Calu3 (cell line): ENCODE results near the gene MED15. TPM values are rescaled to one million over a fixed set of nuclear protein-coding genes. Genes with fewer than 3 reads are reported as not detected.

Source experiments
- BruUV-seq: library from RNA; stranded (reverse); fragments of 400-500 nt; replicated peaks from 2 replicates; lab custom pipeline; 2021; lab: Mats Ljungman, UMichigan
- CTCF ChIA-PET: fragments of 300-600 bp; sonication (Branson Sonifier 250); formaldehyde crosslinking; loops from one replicate; lab custom pipeline; 2022; ENCODE audit warnings: antibody characterized with exemption; lab: Charles Lee
- DNase-seq: peaks from one replicate; pipeline ENCODE4 v3.0.0; 2022
- H3K27ac Mint-ChIP-seq: one replicate; pipeline ENCODE4 v1.8.0; 2022; ENCODE audit warnings: mixed read lengths; ENCODE audit not compliant: unreplicated experiment
- H3K27me3 Mint-ChIP-seq: one replicate; pipeline ENCODE4 v1.8.0; 2022; ENCODE audit warnings: mixed read lengths; ENCODE audit not compliant: unreplicated experiment
- H3K36me3 Mint-ChIP-seq: one replicate; pipeline ENCODE4 v1.8.0; 2022; ENCODE audit warnings: mild to moderate bottlenecking, moderate library complexity, mixed read lengths; ENCODE audit not compliant: insufficient read depth, unreplicated experiment
- H3K4me1 Mint-ChIP-seq: one replicate; pipeline ENCODE4 v1.8.0; 2022; ENCODE audit warnings: mild to moderate bottlenecking, low read depth, mixed read lengths; ENCODE audit not compliant: unreplicated experiment
- H3K4me3 Mint-ChIP-seq: one replicate; pipeline ENCODE4 v1.8.0; 2022; ENCODE audit warnings: mild to moderate bottlenecking, low read depth, moderate library complexity, mixed read lengths; ENCODE audit not compliant: unreplicated experiment
- H3K9me3 Mint-ChIP-seq: one replicate; pipeline ENCODE4 v1.8.0; 2022; ENCODE audit warnings: low read depth, mixed read lengths; ENCODE audit not compliant: unreplicated experiment
- CTCF ChIP-seq: fragments of 200-600 bp; IDR thresholded peaks from one replicate; pipeline ENCODE4 v1.8.0; 2022; ENCODE audit warnings: antibody characterized with exemption; ENCODE audit not compliant: unreplicated experiment
- intact Hi-C: fragments of 100-400 bp; cut with micrococcal nuclease; formaldehyde crosslinking; loops from one replicate; pipeline ENCODE4 v1.10.0; 2022; ENCODE audit not compliant: unreplicated experiment
- total RNA-seq: library from RNA; stranded (reverse); gene quantifications from 2 replicates; pipeline ENCODE4 v1.2.3, GENCODE V29; 2022

The MED15 gene
- total RNA-seq, 1 experiment from 2014 or later: 144 TPM

- TF ChIP-seq CTCF: no peak
- H3K27me3 Mint-ChIP-seq: no peaks in the 10 kb centered on the region
- H3K4me3 Mint-ChIP-seq: no peak overlapping the region
- intact Hi-C loops: no loop called here
- no peak overlapping the region for H3K27ac Mint-ChIP-seq
- no peaks in the 10 kb centered on the region for H3K9me3 Mint-ChIP-seq
- no peak for DNase-seq
- no peaks in the 10 kb centered on the region for H3K4me1 Mint-ChIP-seq
- H3K36me3 Mint-ChIP-seq: peaks cover 53% of the 10 kb centered on the region
- CTCF ChIA-PET: no interaction called here
- no TSS peak for BruUV-seq
Measured at GRCh38 chr22:20576445-20576816, 69.0 kb downstream of the MED15 start.

GRCh38 chr22:20577045-20577444 lies 69.6 kb downstream of the MED15 start:
- Mint-ChIP-seq H3K27ac (no peak overlapping the region), H3K4me3 (no peak overlapping the region), H3K36me3 (peaks cover 53% of the 10 kb centered on the region), H3K27me3 (no peaks in the 10 kb centered on the region), H3K9me3 (no peaks in the 10 kb centered on the region), H3K4me1 (no peaks in the 10 kb centered on the region)
- intact Hi-C loops: no loop called here
- no TSS peak for BruUV-seq
- TF ChIP-seq CTCF: no peak
- no peak for DNase-seq
- CTCF ChIA-PET: no interaction called here

GRCh38 chr22:20577549-20577975 lies 70.2 kb downstream of the MED15 start:
- no peak overlapping the region for H3K4me3 Mint-ChIP-seq
- no peaks in the 10 kb centered on the region for H3K4me1 Mint-ChIP-seq
- DNase-seq: no peak
- no peaks in the 10 kb centered on the region for H3K9me3 Mint-ChIP-seq
- intact Hi-C loops: no loop called here
- no peak overlapping the region for H3K27ac Mint-ChIP-seq
- BruUV-seq: no TSS peak
- no peak for TF ChIP-seq CTCF
- H3K27me3 Mint-ChIP-seq: no peaks in the 10 kb centered on the region
- H3K36me3 Mint-ChIP-seq: peaks cover 52% of the 10 kb centered on the region
- CTCF ChIA-PET: no interaction called here

- no peaks in the 10 kb centered on the region for H3K4me1 Mint-ChIP-seq
- no peak overlapping the region for H3K4me3 Mint-ChIP-seq
- intact Hi-C loops: no loop called here
- DNase-seq: no peak
- H3K36me3 Mint-ChIP-seq: peaks cover 53% of the 10 kb centered on the region
- no peak overlapping the region for H3K27ac Mint-ChIP-seq
- CTCF ChIA-PET: no interaction called here
- no TSS peak for BruUV-seq
- H3K9me3 Mint-ChIP-seq: no peaks in the 10 kb centered on the region
- TF ChIP-seq CTCF: no peak
- no peaks in the 10 kb centered on the region for H3K27me3 Mint-ChIP-seq
Measured at GRCh38 chr22:20578192-20578591, 70.8 kb downstream of the MED15 start.
